ENCODE data around the gene MBLAC1.

GRCh38 chr7:100089458-100090196, 37.1 kb upstream of the MBLAC1 start:
- TF ChIP-seq CTCF (IDR thresholded peaks at IDR 0.05) (no peak), EZH2 (IDR thresholded peaks at IDR 0.05; ENCODE audit: borderline replicate concordance, insufficient read depth, low read depth, low read length, poor library complexity, severe bottlenecking) (no peak)

All from B cell (primary cell).